COLO829 (cell line): Measurements from ENCODE around the gene RCAN1.

Experiments
- DNase-seq: peaks from one replicate; pipeline ENCODE4 v3.0.0; 2012; ENCODE audit warnings: low spot score

The RCAN1 gene

DNA sequence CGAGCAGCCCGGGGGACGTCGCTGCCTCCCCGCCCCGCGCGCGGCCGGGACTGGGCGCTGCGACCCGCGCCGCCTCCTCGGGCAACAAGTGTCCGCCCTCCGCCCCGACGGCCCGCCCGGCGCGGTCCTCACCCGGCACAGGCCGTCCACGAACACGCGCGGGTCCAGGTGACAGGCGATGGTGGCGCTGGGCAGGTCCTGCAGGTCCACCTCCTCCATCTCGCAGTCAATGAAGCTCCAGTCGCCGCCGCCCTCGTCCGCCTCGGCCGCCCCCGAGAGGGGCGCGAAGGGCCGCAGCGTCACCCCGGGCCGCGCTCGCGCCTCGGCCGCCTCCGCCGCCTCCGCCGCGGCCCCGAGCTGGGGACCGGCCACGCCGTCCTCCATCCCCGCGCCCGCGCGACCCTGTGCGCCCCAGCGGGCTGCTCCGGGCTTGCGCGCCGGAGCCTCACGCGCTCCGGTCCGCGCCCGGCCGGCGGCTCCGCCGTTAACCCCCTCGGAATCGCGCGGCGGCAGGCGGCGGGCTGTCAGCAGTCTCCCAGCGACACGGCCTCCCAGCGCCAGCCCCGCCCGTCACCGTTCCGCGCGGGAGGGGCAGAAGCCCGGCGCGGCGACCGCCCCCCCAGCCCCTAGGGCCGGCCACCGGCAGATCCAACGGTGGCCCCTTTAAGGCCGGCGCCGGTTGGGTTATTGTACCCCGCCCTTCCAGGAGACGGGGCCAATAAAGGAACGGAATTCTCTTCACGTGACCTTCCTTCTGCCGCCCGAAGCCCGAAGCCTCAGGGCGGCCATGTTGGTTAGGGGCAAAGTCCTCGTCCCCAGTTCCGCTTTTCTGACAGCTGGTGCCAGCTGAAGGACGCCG lies at the start of gene RCAN1:
RCAN1 (minus strand) TSS at position 486 of the 859 bp plus-strand sequence; CDS start at position 384, 102 bp downstream.
- DNase-seq = peak; percentile 94

DNA sequence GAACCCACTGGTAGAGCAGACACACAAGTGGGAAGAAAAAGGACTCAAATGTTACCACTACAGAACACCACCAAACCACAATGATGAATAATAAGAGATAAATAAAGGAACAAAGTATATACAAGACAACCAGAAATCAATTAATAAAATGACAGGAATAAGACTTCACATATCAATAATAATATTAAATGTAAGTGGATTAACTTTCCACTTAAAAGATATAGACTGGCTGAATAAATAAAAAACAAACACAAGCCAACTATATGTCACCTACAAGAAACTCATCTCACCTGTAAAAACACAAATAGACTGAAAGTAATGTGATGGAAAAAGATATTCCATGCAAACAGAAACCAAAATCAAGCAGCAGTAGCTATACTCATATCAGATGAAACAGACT lies 46.9 kb upstream of the RCAN1 start:
- no peak for DNase-seq

DNA sequence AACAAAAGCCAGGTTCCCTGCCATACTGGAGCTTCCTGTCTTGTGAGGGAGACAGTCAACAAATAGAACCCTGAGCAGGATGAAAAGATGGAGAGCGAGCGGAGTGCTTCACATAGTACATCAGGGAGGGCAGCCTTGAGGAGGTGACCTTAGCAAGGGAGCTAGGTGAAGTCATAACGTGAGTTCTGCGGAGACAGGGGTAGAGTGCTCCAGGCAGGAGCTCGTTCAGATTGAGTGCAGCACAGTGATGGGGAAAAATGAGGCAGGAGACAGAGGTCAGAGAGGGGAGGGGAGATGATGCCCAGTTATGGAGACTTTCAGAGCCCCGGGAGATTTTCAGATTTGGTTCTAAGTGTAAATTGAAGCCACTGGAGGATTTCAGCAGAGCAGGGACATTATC lies 38.6 kb upstream of the RCAN1 start:
- no peak for DNase-seq

DNA sequence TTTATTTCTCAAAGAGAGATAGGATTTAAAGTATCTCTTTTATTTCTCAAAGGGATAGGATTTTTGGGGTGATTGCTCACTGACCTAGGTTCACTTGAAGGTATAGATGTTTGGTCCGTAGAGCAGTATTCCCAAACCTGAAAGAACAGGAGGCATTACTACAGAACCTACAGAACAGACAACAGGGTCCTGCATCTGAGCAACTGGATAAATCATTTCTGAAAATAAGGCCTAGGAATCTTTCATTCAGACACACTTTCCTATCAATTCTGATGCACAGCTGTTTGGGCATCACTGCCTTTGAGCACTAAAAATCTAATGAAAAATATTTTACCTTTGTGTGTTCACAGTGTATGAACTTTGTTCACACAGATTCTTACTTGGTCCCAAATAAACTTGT lies 36.7 kb upstream of the RCAN1 start:
- DNase-seq = no peak

DNA sequence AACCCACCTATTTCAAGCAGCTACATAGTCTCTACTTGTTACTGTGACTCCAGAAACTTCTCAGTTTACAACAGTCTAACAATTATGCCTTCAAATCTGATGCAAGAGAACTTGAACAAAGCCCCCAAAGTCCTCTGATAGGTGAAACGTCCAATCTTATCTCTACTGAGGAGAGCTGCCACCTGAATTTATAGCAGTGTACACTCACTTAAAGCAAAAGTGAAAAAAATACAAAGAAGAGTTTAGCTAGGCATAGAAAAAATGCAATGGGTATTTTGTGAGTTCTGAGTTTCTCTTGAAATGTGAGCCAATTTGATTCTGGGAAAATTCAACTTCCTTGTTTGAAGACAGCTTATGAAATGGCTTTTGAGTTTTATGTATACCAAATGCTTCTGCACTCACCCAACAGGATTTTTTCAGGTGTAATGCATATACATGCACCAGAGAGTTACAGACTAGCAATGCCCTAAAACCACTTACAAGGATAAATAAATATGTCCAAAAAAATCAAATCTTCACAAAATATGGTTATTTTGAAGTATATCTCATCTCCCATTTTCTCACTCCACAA lies 36.0 kb upstream of the RCAN1 start:
- no peak for DNase-seq

DNA sequence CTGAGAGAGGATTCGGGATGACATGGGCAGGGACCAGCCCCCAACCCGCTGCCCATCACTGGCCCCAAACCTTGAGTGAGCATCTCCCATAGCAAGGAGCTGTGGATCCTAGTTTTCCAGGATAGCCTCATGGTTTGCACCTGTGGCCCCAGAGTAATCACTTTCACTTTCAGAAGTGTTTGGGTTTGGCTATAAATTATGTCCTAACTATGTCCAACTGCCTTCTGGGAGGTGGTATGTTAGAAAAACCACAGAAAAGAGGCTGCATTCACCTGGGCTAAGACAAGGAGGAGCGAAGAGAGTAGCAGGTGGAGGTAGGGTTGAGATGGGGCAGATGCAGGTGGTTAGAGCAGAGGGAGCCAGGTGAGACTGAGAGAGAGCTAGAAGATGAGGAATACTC lies 34.5 kb upstream of the RCAN1 start:
- no peak for DNase-seq

DNA sequence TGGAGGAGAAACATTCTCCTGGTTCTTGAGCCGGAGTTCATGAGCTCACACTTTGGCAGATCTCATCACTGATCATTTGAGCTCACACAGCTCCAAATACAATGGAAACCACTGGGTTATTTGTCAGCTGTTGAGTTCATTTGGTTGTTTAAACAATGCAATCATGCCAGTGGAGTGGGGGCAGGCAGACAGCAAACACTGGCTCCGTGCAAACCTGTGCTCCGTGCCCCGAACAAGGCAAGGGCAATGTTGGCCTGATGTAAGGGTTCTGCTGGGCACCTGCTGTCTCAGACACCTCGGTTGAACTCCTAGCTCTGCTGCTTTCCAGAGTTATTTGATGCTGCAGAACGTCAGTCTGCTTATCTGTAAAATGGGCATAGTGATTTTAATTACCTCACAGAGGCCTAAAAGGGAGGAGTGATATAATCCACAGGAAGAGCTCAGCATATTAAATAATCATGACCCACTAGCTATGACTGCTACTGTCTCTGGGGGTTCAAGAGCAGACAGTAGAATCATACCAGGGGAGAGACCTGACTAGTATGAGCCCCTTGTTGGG lies 33.9 kb upstream of the RCAN1 start:
- DNase-seq = no peak

DNA sequence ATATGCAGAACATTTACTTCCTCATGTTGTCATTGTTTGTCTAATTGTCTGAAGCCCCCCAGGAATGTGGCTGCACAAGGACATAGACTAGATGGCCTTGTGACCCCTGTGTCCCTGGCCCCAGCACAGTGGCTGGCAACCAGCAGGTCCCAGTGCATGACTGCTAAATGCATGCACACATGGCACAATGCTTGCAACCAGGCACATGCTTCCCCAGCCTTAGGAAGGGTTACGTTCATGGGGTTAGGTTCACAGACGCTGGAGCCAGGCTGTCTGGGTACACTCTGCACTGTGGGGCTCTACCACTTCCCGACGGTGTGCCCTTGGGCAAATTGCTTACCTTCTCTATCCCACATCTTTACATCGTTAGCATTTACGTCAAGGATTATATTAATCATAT lies 32.6 kb upstream of the RCAN1 start:
- no peak for DNase-seq

DNA sequence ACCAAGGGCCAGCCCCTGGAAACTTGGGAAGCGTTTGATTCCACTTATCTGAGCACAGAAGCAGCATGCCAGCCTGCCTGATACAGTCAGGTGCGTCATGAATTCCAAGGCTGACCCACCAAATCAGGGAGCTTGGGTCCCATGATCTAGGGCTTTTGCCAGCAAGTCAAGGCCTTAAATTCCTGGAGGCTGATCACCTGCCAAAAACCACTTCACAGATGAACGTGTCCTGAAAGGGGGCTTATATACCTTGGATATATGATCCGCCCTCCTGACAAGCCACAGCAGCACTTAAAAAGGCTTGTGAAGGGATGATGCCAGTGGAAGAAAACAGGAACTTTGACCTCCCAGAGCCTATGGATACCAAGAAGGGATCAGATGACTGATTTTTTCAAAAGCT lies 29.9 kb upstream of the RCAN1 start:
- DNase-seq = no peak

DNA sequence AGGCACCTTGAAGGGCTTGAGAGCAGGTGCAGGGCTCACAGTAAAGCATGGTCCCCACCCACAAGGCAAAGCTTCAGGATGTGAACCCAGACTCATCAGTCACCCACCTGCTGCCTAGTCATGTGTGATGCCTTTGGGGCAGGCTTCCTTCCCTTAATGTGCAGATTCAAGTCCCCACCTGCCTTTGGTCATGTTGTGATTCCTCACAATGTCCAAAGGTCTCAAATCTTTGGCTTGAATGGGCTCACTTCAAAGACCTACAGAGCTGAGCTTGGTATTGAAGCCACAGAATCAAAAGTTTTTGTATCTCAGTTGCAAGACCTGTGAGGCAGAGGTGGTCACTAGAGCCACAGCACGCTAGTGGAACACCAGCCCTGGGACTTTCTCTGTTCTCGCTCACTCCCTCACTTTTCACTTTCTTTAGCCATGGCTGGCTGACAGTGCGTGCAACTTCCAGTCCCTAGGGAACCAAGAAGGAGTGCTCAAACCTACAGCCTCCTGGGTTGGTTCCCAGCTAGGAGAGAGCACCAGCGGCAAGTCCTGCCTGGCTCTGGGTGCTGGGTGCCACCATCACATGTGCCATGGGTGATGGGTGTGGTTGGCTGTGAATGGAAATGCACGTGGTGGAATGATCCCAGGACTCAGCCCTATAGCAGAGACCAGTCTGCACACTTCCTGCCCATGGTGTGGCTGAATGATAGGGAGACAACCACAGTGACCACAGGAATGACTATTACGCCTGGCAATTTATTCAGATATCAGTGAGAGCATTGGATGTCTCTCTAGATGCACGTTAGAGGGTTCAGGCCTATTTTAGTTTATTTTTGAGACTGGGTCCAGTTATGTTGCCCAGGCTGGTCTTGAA lies 27.5 kb upstream of the RCAN1 start:
- DNase-seq = no peak

DNA sequence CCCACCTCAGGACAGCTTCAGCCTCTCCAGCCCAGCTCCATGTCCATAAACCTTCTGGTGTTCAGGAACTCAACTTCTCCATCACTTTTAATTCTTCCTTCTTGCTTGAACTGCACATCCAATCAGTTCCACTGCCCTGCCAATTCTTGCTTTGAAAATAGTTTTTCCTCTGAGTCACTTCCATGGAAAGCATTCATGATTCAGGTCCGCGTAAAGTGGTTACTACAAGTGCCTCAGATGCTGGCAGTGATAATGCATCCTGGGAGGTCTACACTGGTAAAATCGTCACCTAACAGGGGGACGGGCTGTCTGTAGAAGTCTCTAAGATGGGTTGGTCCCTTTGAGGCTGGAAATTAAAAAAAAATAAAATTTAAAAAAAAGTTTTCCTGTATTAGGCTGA lies 25.9 kb upstream of the RCAN1 start:
- no peak for DNase-seq

DNA sequence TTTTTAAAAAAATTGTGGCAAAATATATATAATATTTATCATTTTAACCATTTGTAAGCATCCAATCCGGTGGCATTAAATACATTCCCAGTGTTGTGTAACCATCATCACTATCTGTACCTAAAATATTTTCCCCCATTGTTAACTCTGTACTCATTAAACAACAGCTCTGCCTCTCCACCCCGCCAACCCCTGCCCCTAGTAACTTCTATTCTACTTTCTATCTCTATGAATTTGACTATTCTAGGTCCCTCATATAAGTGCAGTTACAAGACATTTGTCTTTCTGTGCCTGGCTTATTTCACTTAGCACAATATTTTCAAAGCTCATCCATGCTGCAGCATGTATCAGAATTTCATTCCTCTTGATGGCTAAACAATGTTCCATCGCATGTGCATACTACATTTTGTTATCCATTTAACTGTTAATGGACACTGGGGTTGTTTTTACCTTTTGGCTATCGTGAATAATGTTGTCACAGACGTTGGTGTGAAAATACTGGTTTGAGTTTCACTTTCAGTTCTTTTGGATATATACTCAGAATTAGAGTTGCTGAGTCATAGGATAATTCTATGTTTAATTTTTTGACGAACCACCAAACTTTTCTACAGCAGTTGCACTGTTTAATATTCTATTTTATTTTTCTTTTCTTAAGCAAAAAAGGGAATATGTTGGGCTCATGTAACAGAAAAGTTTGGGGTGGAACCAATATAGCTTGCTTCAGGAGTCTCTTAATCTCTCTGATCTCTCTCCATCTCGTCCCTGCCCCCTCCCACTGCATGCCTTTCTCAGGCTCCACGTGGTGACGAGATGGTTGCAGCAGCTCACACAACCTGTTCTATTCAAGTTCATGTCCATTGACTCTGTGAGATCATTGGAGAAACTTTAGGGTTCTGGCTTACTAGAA lies 25.2 kb upstream of the RCAN1 start:
- DNase-seq = no peak

DNA sequence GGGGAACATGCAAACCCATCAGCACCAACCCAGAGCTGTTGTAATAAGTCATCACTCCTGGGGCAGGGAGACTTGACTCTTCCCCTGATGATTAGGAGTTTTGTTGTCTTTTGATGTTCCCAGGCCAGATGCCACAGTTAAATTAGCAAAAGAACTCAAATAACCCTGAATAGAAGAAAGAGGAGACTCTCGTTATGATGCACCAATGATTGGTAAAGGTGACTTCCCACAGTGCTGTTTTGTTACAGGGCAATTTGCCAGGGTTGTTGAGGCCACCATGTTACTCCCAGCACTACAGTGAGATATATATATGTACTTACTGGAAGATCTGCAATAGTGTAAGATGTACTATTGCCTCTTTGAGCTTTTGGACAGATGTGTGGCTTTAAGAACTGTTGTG lies 24.3 kb upstream of the RCAN1 start:
- DNase-seq = no peak

DNA sequence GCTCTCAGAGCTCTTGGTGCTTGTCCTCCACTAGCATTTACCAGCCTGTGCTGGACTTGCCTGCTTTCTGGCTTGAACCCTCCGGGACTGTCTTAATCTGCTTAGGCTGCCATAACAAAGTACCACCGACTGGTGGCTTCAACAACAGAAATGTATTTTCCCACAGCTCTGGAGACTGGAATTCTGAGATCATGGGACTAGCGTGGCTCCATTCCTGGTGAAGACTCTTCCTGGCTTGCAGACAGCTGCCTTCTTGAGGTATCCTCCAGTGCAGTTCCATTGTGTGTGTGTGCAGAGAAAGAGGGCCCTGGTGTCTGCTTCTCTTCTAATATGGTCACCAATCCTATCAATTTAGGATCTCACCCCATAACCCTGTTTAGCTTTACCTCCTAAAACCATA lies 22.0 kb upstream of the RCAN1 start:
- no peak for DNase-seq

DNA sequence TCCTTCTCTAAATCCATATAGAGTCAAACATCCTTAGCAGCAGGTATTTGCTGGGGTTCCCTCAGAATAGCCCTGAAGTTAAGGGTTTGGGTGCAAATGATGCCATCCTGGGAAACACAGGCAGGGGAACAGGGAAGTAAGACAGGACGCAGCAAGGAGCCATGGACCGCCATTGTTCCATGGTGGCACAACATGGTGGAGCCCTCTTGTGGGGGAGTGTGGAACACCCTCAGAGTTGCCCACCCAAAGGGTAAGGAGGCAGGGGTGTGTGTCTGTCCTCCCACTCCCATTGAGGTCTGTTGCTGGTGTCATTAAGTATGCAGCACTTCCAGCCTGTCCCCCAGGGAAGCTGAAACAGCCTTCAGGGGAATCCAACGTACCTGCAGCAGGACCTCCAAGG lies 20.4 kb upstream of the RCAN1 start:
- DNase-seq = no peak

DNA sequence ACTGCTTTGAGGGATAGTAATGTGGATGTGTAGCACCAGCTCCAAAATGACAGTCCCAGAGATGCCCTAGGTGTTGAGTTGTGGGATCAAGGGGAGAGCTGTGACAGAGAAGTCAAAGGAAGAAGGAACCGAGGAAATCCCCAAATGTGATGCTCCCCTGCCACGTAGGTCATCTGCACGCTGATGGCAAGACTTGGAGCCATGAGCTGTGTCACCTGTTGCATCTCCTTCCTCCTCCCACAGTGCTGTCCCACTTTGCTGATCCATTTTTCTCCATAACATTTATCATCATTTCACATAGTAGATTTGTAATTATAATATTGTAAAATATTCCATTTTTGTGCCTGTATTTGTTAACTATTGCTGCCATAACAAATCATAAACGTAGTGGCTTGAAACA lies 17.6 kb upstream of the RCAN1 start:
- DNase-seq = no peak

DNA sequence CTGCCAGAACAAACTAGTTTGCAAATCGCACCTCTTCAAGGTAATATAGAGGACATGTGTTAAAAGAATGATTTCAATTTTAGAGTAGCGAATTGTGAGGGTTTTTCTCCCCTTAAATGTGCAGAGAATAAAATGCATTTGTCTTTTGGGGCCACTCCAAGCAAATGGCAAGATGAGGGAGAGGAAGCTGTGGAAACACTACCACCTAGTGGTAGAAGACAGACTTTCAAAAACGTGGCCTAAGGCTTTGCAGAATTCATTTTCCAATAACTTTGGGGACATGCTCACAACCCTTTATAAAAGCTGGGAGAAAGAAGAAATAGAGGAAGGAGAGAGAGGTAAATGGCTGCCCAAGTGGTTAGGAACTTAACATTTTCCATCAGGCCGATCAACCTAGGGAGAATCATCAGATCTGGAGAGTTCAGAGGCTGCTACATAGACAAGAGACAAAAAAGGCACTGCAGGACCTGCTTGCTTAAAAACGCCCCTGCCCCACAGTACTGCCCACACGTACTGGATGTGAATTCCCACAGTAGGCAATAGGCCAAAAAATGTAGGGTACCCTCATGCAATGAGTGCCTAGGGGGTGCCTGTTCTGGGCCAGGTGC lies 15.7 kb upstream of the RCAN1 start:
- DNase-seq = peak; percentile 71

DNA sequence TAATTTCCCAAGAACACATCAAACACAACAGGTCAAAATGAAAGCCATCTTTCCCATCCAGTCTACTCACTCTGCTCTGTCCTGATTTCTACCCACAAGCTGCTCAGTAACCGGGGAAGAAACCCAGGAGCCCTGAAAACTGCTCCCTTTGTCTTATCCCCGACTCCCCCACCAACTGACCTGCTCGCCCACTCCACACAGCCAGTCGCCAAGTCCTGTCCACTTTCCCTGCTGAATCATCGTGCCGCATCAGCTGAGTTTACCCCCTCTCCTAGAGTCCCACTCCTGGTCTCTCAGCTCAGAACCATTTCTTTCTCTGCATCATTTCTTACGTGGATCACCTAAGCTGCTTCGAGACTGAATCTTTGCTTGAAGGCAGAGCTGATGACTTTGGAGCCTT lies 11.2 kb upstream of the RCAN1 start:
- no peak for DNase-seq

DNA sequence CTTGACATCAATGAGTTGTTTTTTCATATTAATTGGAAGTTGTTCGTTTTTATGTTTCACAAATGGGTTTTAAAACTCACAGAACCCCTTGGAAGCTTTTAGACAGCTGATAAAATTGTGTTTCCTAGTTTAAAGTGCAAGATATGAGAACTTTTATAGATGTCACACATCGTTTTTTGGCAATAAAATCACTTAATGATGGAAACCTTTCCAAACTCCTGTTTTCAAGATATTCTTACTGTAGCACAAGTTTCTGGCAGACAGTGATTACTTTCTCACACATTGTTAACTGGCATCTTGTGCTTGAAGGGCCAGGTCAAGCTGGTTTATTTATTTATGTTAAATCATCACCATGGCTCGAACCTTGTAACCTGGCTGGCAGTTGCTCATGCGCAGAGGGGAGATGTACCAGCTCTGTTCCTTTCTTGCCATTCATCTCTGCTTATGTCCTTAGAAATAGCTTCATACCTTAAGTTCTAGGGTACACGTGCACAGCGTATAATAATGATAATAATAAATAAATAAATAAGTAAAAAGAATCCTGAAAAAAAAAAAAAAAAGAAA lies 10.2 kb upstream of the RCAN1 start:
- no peak for DNase-seq

DNA sequence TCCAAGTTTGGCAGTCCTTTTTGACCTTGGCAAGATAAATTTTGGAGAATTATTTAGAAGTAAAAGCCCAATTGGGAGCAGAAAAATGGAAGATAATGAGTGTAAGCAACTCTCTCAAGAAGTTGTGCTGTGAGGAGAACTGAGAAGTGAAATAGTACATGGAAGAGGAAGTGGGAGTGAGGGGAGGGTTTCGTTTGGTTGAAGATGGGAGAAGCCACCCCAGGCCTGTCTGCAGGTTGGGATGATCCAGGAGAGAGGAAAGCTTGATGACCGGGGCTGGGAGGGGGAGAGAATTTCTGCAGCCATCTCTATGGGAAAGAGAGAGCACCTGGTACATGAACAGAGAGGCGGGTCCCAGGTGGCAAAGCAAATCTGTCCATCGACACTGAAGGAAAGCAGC lies 8.6 kb upstream of the RCAN1 start:
- no peak for DNase-seq
